ENCODE measurements around the gene CRTC2. TPM values are rescaled to one million over a fixed set of nuclear protein-coding genes. Genes with fewer than 3 reads are reported as not detected.
A peak's percentile ranks its signal among the peaks of the same experiment; 100 is the strongest.

Gene CRTC2
- total and polyA plus RNA-seq, 9 of the 15 experiments (the other 6 are each of a cell fraction or from before 2014, with no cell fraction given), result 2.7 to 26.4 (median 10.2) TPM

GRCh38 chr1:153922076-153922971, 36.1 kb downstream of the CRTC2 start (continued):
- TF ChIP-seq NONO (IDR thresholded peaks at IDR 0.05; ENCODE audit: low read depth in 2 of 2, low read length in 1 of 2) (0 out of 4 replicates have a peak, but pooled peaks of 1 of the 2 experiments have one; percentile 21), TOE1 (IDR thresholded peaks at IDR 0.05; ENCODE audit: borderline replicate concordance) (no peak), TOE1 (CRISPR knock-in tag; IDR thresholded peaks at IDR 0.05; ENCODE audit: borderline replicate concordance, low read depth) (no peak), RAD51 (IDR thresholded peaks at IDR 0.05; ENCODE audit: borderline replicate concordance, low read depth) (no peak), ZNF280A (IDR thresholded peaks at IDR 0.05; ENCODE audit: low read depth, partially characterized antibody) (no peak), ZNF717 (CRISPR knock-in tag; IDR thresholded peaks at IDR 0.05) (no peak), TFAP4 (CRISPR knock-in tag; IDR thresholded peaks at IDR 0.05; ENCODE audit: borderline replicate concordance) (peak; percentile 55), MECOM (CRISPR knock-in tag; IDR thresholded peaks at IDR 0.05) (no peak), TCF7 (IDR thresholded peaks at IDR 0.05; ENCODE audit: borderline replicate concordance) (no peak), EGR1 (conservative IDR thresholded peaks at IDR 0.05) (peak; percentile 87), PRMT5 (CRISPR knock-in tag; IDR thresholded peaks at IDR 0.05) (no peak), BHLHE40 (IDR thresholded peaks at IDR 0.05; ENCODE audit: low read length) (no peak), ZBED1 (IDR thresholded peaks at IDR 0.05) (0 out of 2 replicates have a peak, but pooled peaks have one; percentile 59), TSC22D4 (tag; IDR thresholded peaks at IDR 0.05) (no peak), DLX4 (CRISPR knock-in tag; IDR thresholded peaks at IDR 0.05) (no peak), SAP30 (IDR thresholded peaks at IDR 0.05; ENCODE audit: borderline replicate concordance, insufficient read depth, low read depth, low read length, poor library complexity, severe bottlenecking) (no peak), GABPB2 (CRISPR knock-in tag; conservative IDR thresholded peaks at IDR 0.05) (no peak), CHCHD3 (CRISPR knock-in tag; IDR thresholded peaks at IDR 0.05) (no peak), ZFP1 (CRISPR knock-in tag; IDR thresholded peaks at IDR 0.05) (no peak), EP400 (IDR thresholded peaks at IDR 0.05) (peak; percentile 76; the same call in 1 of the 2 replicates), MYC (IDR thresholded peaks at IDR 0.05; ENCODE audit: low read depth, low read length) (peak; percentile 59), MYC (CRISPR knock-in tag; IDR thresholded peaks at IDR 0.05; ENCODE audit: borderline replicate concordance, low read depth) (no peak), CREB3 (tag; conservative IDR thresholded peaks at IDR 0.05; ENCODE audit: low read depth) (no peak), CCNT2 (IDR thresholded peaks at IDR 0.05; ENCODE audit: borderline replicate concordance, extremely low read depth, insufficient read length, low read depth, low read length) (peak; percentile 29)

Measured in K562 (cell line).